H1 (cell line): Measurements from ENCODE around the gene HINT3. TPM values are rescaled to one million over a fixed set of nuclear protein-coding genes. Genes with fewer than 3 reads are reported as not detected.

Experiments used
- CTCF ChIA-PET: fragments of 300-600 bp; sonication (Branson Sonifier 250); formaldehyde crosslinking; loops from one replicate; lab custom pipeline; 2021; ENCODE audit not compliant: partially characterized antibody; lab: Charles Lee
- POLR2A ChIA-PET: fragments of 300-600 bp; sonication (Branson Sonifier 250); formaldehyde crosslinking; loops from one replicate; lab custom pipeline; 2021; ENCODE audit warnings: inconsistent platforms; ENCODE audit not compliant: partially characterized antibody; lab: Charles Lee
- DNase-seq, 2 experiments: peaks; one replicate each; pipeline versions ENCODE4 v3.0.0 to v3.0.0-alpha.2; 2010 to 2022; ENCODE audit warnings: low spot score in 2 of 2, low read depth in 1 of 2, mixed read lengths in 1 of 2
- FAIRE-seq: peaks from 2 replicates; lab custom pipeline; 2011; peaks lifted over from hg19 to GRCh38; lab: Jason Lieb, UNC
- H2AFZ ChIP-seq: 2 replicates; pipeline ENCODE4 v1.8.1; 2012; ENCODE audit warnings: low read length, inconsistent platforms
- H2AK5ac ChIP-seq: 2 replicates; pipeline ENCODE4 v1.6.1; 2013; ENCODE audit warnings: low read depth, low read length
- H2BK120ac ChIP-seq: replicated peaks from 2 replicates; pipeline ENCODE3; 2013; ENCODE audit warnings: low read depth, low read length, inconsistent platforms
- H2BK12ac ChIP-seq: 2 replicates; pipeline ENCODE4 v1.6.1; 2013; ENCODE audit warnings: low read depth, low read length
- H2BK15ac ChIP-seq: 2 replicates; pipeline ENCODE4 v1.6.1; 2013; ENCODE audit warnings: low read length
- H2BK20ac ChIP-seq: 2 replicates; pipeline ENCODE4 v1.6.1; 2013; ENCODE audit warnings: low read length
- H2BK5ac ChIP-seq: 2 replicates; pipeline ENCODE4 v1.6.1; 2013; ENCODE audit warnings: low read depth, low read length
- H3K14ac ChIP-seq: 2 replicates; pipeline ENCODE4 v1.6.1; 2013; ENCODE audit warnings: inconsistent platforms; ENCODE audit not compliant: insufficient read length
- H3K18ac ChIP-seq: 2 replicates; pipeline ENCODE4 v1.6.1; 2013; ENCODE audit warnings: low read length; ENCODE audit errors: extremely low read depth
- H3K23ac ChIP-seq: 2 replicates; pipeline ENCODE4 v1.6.1; 2013; ENCODE audit warnings: inconsistent platforms; ENCODE audit not compliant: insufficient read length
- H3K23me2 ChIP-seq: 2 replicates; pipeline ENCODE4 v1.6.1; 2013; ENCODE audit warnings: low read depth, low read length
- H3K27ac ChIP-seq: 2 replicates; pipeline ENCODE4 v1.6.1; 2011; ENCODE audit warnings: low read depth, low read length, inconsistent platforms
- H3K27me3 ChIP-seq, 4 experiments: replicated peaks in 1 of 4; 1 replicate in 1 of 4; 2 replicates in 3 of 4; pipeline versions ENCODE4 v1.6.1 to v1.8.1; 2011 to 2013; ENCODE audit warnings: low read length in 3 of 4, mild to moderate bottlenecking in 3 of 4, inconsistent platforms in 2 of 4, mixed read lengths in 2 of 4, moderate library complexity in 1 of 4; ENCODE audit not compliant: control insufficient read depth in 3 of 4, insufficient read depth in 3 of 4; ENCODE audit errors: extremely low read depth in 1 of 4
- H3K36me3 ChIP-seq, 4 experiments: 2 replicates each; pipeline versions ENCODE4 v1.6.1 to v1.8.1; 2011 to 2013; ENCODE audit warnings: mild to moderate bottlenecking in 4 of 4, low read length in 3 of 4, moderate library complexity in 2 of 4, control low read depth in 1 of 4, inconsistent platforms in 1 of 4; ENCODE audit not compliant: insufficient read depth in 4 of 4, control insufficient read depth in 2 of 4
- H3K4ac ChIP-seq: replicated peaks from 2 replicates; pipeline ENCODE3; 2013; ENCODE audit warnings: low read length, low read depth, mixed read lengths, inconsistent platforms; ENCODE audit not compliant: insufficient read length
- H3K4me1 ChIP-seq, 4 experiments: replicated peaks in 1 of 4; 1 replicate in 1 of 4; 2 replicates in 3 of 4; pipeline versions ENCODE4 v1.6.1 to v1.8.1; 2011 to 2013; ENCODE audit warnings: low read length in 3 of 4, inconsistent platforms in 2 of 4, mixed read lengths in 1 of 4; ENCODE audit not compliant: insufficient read depth in 4 of 4, control insufficient read depth in 3 of 4
- H3K4me2 ChIP-seq, 2 experiments: 2 replicates each; pipeline versions ENCODE4 v1.6.1 to v1.8.1; 2011 to 2013; ENCODE audit warnings: low read depth in 2 of 2, low read length in 2 of 2, control low read depth in 1 of 2, inconsistent platforms in 1 of 2, mild to moderate bottlenecking in 1 of 2; ENCODE audit not compliant: insufficient read depth in 1 of 2
- H3K4me3 ChIP-seq, 4 experiments: fragments of 200-600, 300-600 bp in 1 of 4; sonication (generic), shearing (Covaris generic), sonication (Bioruptor Twin) in 1 of 4; 2 replicates each; pipeline versions ENCODE4 v1.5.1 to v1.8.1; 2011 to 2016; ENCODE audit warnings: low read length in 4 of 4, low read depth in 3 of 4, control low read depth in 2 of 4, inconsistent platforms in 2 of 4, mild to moderate bottlenecking in 2 of 4, mixed read lengths in 1 of 4, moderate library complexity in 1 of 4; ENCODE audit not compliant: insufficient read depth in 2 of 4; ENCODE audit errors: extremely low read depth in 1 of 4
- H3K56ac ChIP-seq: replicated peaks from 2 replicates; pipeline ENCODE3; 2013; ENCODE audit warnings: low read depth, mild to moderate bottlenecking, mixed read lengths, low read length, inconsistent platforms; ENCODE audit not compliant: insufficient read length
- H3K79me1 ChIP-seq: 2 replicates; pipeline ENCODE4 v1.6.1; 2013; ENCODE audit warnings: low read depth, low read length, control low read depth
- H3K79me2 ChIP-seq, 2 experiments: 2 replicates each; pipeline versions ENCODE4 v1.6.1 to v1.8.1; 2012 to 2013; ENCODE audit warnings: low read length in 2 of 2, mild to moderate bottlenecking in 2 of 2, inconsistent platforms in 1 of 2; ENCODE audit not compliant: insufficient read depth in 2 of 2, control insufficient read depth in 1 of 2
- H3K9ac ChIP-seq, 4 experiments: replicated peaks in 1 of 4; 1 replicate in 1 of 4; 2 replicates in 3 of 4; pipeline versions ENCODE4 v1.6.1 to v1.8.1; 2011 to 2013; ENCODE audit warnings: low read depth in 3 of 4, low read length in 3 of 4, control low read depth in 2 of 4, mild to moderate bottlenecking in 2 of 4, moderate library complexity in 2 of 4, inconsistent platforms in 1 of 4; ENCODE audit errors: extremely low read depth in 1 of 4
- H3K9me3 ChIP-seq, 2 experiments: 2 replicates each; pipeline versions ENCODE4 v1.6.1 to v1.8.1; 2012 to 2013; ENCODE audit warnings: mild to moderate bottlenecking in 2 of 2, moderate library complexity in 2 of 2, control low read depth in 1 of 2, inconsistent platforms in 1 of 2, low read depth in 1 of 2, low read length in 1 of 2, mixed read lengths in 1 of 2; ENCODE audit not compliant: insufficient read depth in 2 of 2
- H4K20me1 ChIP-seq, 2 experiments: replicated peaks in 1 of 2; 2 replicates each; pipeline versions ENCODE3 to v1.8.1; 2011 to 2013; ENCODE audit warnings: inconsistent platforms in 2 of 2, low read length in 2 of 2, mild to moderate bottlenecking in 1 of 2; ENCODE audit not compliant: insufficient read depth in 2 of 2, control insufficient read depth in 1 of 2
- H4K5ac ChIP-seq: 2 replicates; pipeline ENCODE4 v1.6.1; 2013; ENCODE audit warnings: low read length, low read depth, mixed read lengths, inconsistent platforms; ENCODE audit not compliant: insufficient read length
- H4K8ac ChIP-seq: 2 replicates; pipeline ENCODE4 v1.8.0; 2013; ENCODE audit warnings: mild to moderate bottlenecking, moderate library complexity, low read length, inconsistent platforms; ENCODE audit not compliant: insufficient read depth; ENCODE audit errors: extremely low read depth
- H4K91ac ChIP-seq: replicated peaks from 2 replicates; pipeline ENCODE3; 2013; ENCODE audit warnings: low read length, mixed read lengths, inconsistent platforms; ENCODE audit not compliant: insufficient read length
- PHF8 ChIP-seq: fragments of 200-600 bp; sonication (generic); conservative IDR thresholded peaks from 2 replicates; pipeline ENCODE4 v1.7.1; 2012; ENCODE audit warnings: low read depth, mild to moderate bottlenecking, inconsistent platforms, low read length, moderate library complexity
- RFX5 ChIP-seq: IDR thresholded peaks from 2 replicates; pipeline ENCODE4 v1.6.1; 2011; ENCODE audit warnings: low read depth, low read length, improper control_type of control experiment, borderline replicate concordance
- RNF2 ChIP-seq: fragments of 200-900, 300-1000 bp; sonication (generic); IDR thresholded peaks from 2 replicates; pipeline ENCODE4 v1.7.1; 2016; ENCODE audit warnings: borderline replicate concordance, low read depth, mild to moderate bottlenecking, antibody characterized with exemption, low read length; ENCODE audit not compliant: poor library complexity, severe bottlenecking; ENCODE audit errors: missing control alignments
- SRF ChIP-seq: IDR thresholded peaks from 2 replicates; pipeline ENCODE4 v1.6.1; 2011; ENCODE audit warnings: mild to moderate bottlenecking, low read depth, low read length, moderate library complexity
- TBP ChIP-seq: IDR thresholded peaks from 2 replicates; pipeline ENCODE4 v1.6.1; 2011; ENCODE audit warnings: low read depth, low read length, improper control_type of control experiment
- USF2 ChIP-seq: IDR thresholded peaks from 2 replicates; pipeline ENCODE4 v1.6.1; 2011; ENCODE audit warnings: low read length, improper control_type of control experiment
- WGBS, 2 experiments: shearing (Covaris generic) in 1 of 2; methylation state at CpG; one replicate each; pipeline versions ENCODE4 v1.1.6 to v1.1.7; 2013 to 2015; ENCODE audit warnings: low lambda C conversion rate in 2 of 2, mixed read lengths in 2 of 2, inconsistent platforms in 1 of 2, low coverage in 1 of 2, missing lambda C conversion rate in 1 of 2; ENCODE audit not compliant: insufficient replicate concordance in 2 of 2, insufficient coverage in 1 of 2, insufficient read length in 1 of 2; ENCODE audit errors: extremely low coverage in 1 of 2, missing lambda C conversion rate in 1 of 2; 5-methylcytosine and 5-hydroxymethylcytosine counted together
- polyA plus RNA-seq, 7 experiments: library from polyadenylated mRNA; depleted of rRNA in 3 of 7; stranded (reverse) in 5 of 7; unstranded in 2 of 7; fragments of >200 nt in 5 of 7; fragments of 200-250 nt in 2 of 7; gene quantifications; 1 replicate in 5 of 7; 2 replicates in 1 of 7; 4 replicates in 1 of 7; pipeline versions ENCODE4 v1.2.1 to v1.2.3, GENCODE V29; 2011 to 2013; ENCODE audit warnings: missing spikeins in 2 of 7, mixed read lengths in 2 of 7
- total RNA-seq: library from RNA; stranded (reverse); fragmentation: NEBNext Ultra II Directional; extraction: Animal tissue kit (Norgen Biotek cat#: 25700); gene quantifications from 2 replicates; pipeline ENCODE4 v1.2.1, GENCODE V29; 2021

HINT3 gene
- total and polyA plus RNA-seq, 2 of the 8 experiments (the other 6 are each of a cell fraction or from before 2014, with no cell fraction given): 1.2 to 7.8 TPM

- Histone ChIP-seq H3K18ac (no peak overlapping the region), H2BK20ac (no peak overlapping the region), H3K23me2 (no peaks in the 10 kb centered on the region), H3K4me2 (no peak overlapping the region), H3K9ac (no peak overlapping the region), H2BK15ac (no peak overlapping the region), H3K36me3 (no peaks in the 10 kb centered on the region; a peak in 1 of 8 replicates), H3K23ac (no peak overlapping the region), H2AK5ac (no peak overlapping the region), H3K27me3 (no peaks in the 10 kb centered on the region), H4K8ac (no peak overlapping the region), H2BK12ac (no peak overlapping the region), H3K14ac (no peak overlapping the region), H4K5ac (no peak overlapping the region), H3K27ac (no peak overlapping the region), H2BK120ac (no peak overlapping the region), H3K79me1 (no peaks in the 10 kb centered on the region), H4K20me1 (no peaks in the 10 kb centered on the region), H3K4ac (no peak overlapping the region), H3K79me2 (no peaks in the 10 kb centered on the region), H4K91ac (no peak overlapping the region), H3K9me3 (no peaks in the 10 kb centered on the region), H3K4me3 (no peak overlapping the region), H2AFZ (no peak overlapping the region), H3K4me1 (no peaks in the 10 kb centered on the region), H2BK5ac (no peak overlapping the region)
- DNase-seq: no peak
- 68% methylated on average over 2 of the region's 2 CpGs; no CpG with 5 or more reads in 1 of the 2 experiments for WGBS, 2 experiments
- FAIRE-seq: no peak
- POLR2A ChIA-PET: interaction anchor here (1.7 kb wide), 1 partner anchor 10 kb away, joined by 3 read pairs; no protein-coding TSS in a partner anchor
- TF ChIP-seq RNF2 (no peak), USF2 (no peak), SRF (no peak), PHF8 (no peak), RFX5 (no peak), TBP (no peak)
- TF ChIP-seq, all 59 proteins: peak for 0
- no peak overlapping the region for H3K56ac ChIP-seq
- CTCF ChIA-PET: interaction anchor here (0.7 to 2.5 kb wide), 9 partner anchors 11 to 660 kb away, joined by 3 to 15 read pairs (median 5); partner anchors contain the start of genes HINT3 and TRMT11
These were observed 14.2 kb downstream of the HINT3 start for GRCh38 chr6:125970760-125971159.
